ENCODE results near the gene SLC25A42.
"Not testable (repeated sequence)": the region's sequence is repeated elsewhere in the genome, so short reads cannot be mapped to it uniquely, and the experiment has no call there.

DNA sequence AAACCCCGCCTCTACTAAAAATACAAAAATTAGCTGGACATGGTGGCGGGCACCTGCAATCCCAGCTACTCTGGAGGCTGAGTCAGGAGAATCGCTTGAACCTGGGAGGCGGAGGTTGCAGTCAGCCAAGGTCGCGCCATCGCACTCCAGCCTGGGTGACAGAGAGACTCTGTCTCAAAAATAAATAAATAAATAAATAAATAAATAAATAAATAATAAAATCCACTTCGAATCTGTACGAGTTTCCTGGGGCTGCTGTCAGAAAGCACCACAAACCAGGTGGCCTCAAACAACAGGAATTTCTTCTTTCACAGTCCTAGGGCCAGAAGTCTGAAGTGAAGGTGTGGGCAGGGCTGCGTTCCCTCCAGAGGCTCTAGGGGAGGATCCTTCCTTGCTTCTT lies 38.8 kb downstream of the SLC25A42 start:
- TF ChIP-seq, protein P1, sequence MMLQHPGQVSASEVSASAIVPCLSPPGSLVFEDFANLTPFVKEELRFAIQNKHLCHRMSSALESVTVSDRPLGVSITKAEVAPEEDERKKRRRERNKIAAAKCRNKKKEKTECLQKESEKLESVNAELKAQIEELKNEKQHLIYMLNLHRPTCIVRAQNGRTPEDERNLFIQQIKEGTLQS (CRISPR knock-in tag; conservative IDR thresholded peaks at IDR 0.05): not testable (repeated sequence)
- TF ChIP-seq, protein P2, sequence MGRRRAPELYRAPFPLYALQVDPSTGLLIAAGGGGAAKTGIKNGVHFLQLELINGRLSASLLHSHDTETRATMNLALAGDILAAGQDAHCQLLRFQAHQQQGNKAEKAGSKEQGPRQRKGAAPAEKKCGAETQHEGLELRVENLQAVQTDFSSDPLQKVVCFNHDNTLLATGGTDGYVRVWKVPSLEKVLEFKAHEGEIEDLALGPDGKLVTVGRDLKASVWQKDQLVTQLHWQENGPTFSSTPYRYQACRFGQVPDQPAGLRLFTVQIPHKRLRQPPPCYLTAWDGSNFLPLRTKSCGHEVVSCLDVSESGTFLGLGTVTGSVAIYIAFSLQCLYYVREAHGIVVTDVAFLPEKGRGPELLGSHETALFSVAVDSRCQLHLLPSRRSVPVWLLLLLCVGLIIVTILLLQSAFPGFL (CRISPR knock-in tag; IDR thresholded peaks at IDR 0.05; ENCODE audit: borderline replicate concordance): not testable (repeated sequence)
- TF ChIP-seq, protein P3, sequence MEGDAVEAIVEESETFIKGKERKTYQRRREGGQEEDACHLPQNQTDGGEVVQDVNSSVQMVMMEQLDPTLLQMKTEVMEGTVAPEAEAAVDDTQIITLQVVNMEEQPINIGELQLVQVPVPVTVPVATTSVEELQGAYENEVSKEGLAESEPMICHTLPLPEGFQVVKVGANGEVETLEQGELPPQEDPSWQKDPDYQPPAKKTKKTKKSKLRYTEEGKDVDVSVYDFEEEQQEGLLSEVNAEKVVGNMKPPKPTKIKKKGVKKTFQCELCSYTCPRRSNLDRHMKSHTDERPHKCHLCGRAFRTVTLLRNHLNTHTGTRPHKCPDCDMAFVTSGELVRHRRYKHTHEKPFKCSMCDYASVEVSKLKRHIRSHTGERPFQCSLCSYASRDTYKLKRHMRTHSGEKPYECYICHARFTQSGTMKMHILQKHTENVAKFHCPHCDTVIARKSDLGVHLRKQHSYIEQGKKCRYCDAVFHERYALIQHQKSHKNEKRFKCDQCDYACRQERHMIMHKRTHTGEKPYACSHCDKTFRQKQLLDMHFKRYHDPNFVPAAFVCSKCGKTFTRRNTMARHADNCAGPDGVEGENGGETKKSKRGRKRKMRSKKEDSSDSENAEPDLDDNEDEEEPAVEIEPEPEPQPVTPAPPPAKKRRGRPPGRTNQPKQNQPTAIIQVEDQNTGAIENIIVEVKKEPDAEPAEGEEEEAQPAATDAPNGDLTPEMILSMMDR (IDR thresholded peaks at IDR 0.05): not testable (repeated sequence)
- TF ChIP-seq, protein P4, sequence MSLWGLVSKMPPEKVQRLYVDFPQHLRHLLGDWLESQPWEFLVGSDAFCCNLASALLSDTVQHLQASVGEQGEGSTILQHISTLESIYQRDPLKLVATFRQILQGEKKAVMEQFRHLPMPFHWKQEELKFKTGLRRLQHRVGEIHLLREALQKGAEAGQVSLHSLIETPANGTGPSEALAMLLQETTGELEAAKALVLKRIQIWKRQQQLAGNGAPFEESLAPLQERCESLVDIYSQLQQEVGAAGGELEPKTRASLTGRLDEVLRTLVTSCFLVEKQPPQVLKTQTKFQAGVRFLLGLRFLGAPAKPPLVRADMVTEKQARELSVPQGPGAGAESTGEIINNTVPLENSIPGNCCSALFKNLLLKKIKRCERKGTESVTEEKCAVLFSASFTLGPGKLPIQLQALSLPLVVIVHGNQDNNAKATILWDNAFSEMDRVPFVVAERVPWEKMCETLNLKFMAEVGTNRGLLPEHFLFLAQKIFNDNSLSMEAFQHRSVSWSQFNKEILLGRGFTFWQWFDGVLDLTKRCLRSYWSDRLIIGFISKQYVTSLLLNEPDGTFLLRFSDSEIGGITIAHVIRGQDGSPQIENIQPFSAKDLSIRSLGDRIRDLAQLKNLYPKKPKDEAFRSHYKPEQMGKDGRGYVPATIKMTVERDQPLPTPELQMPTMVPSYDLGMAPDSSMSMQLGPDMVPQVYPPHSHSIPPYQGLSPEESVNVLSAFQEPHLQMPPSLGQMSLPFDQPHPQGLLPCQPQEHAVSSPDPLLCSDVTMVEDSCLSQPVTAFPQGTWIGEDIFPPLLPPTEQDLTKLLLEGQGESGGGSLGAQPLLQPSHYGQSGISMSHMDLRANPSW (CRISPR knock-in tag; conservative IDR thresholded peaks at IDR 0.05; ENCODE audit: low read depth): not testable (repeated sequence)
- TF ChIP-seq NFYB (CRISPR knock-in tag; conservative IDR thresholded peaks at IDR 0.05; ENCODE audit: low read depth); JUN (CRISPR knock-in tag; IDR thresholded peaks at IDR 0.05); NR2C2 (CRISPR knock-in tag; IDR thresholded peaks at IDR 0.05); ZNF121 (CRISPR knock-in tag; IDR thresholded peaks at IDR 0.05); ESRRA (CRISPR knock-in tag; IDR thresholded peaks at IDR 0.05; ENCODE audit: borderline replicate concordance); SP1 (CRISPR knock-in tag; conservative IDR thresholded peaks at IDR 0.05); MYBL2 (CRISPR knock-in tag; IDR thresholded peaks at IDR 0.05); RORB (CRISPR knock-in tag; IDR thresholded peaks at IDR 0.05): not testable (repeated sequence)
- TF ChIP-seq, protein P5, sequence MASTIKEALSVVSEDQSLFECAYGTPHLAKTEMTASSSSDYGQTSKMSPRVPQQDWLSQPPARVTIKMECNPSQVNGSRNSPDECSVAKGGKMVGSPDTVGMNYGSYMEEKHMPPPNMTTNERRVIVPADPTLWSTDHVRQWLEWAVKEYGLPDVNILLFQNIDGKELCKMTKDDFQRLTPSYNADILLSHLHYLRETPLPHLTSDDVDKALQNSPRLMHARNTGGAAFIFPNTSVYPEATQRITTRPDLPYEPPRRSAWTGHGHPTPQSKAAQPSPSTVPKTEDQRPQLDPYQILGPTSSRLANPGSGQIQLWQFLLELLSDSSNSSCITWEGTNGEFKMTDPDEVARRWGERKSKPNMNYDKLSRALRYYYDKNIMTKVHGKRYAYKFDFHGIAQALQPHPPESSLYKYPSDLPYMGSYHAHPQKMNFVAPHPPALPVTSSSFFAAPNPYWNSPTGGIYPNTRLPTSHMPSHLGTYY (CRISPR knock-in tag; IDR thresholded peaks at IDR 0.05): not testable (repeated sequence)
- TF ChIP-seq, protein P6, sequence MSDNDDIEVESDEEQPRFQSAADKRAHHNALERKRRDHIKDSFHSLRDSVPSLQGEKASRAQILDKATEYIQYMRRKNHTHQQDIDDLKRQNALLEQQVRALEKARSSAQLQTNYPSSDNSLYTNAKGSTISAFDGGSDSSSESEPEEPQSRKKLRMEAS (CRISPR knock-in tag; IDR thresholded peaks at IDR 0.05): not testable (repeated sequence)
